ENCODE results near the gene BMI1. TPM values are rescaled to one million over a fixed set of nuclear protein-coding genes. Genes with fewer than 3 reads are reported as not detected.

Gene BMI1
- total and polyA plus RNA-seq, 4 donors = 46.4 to 62.8 (median 55.6) TPM

DNA sequence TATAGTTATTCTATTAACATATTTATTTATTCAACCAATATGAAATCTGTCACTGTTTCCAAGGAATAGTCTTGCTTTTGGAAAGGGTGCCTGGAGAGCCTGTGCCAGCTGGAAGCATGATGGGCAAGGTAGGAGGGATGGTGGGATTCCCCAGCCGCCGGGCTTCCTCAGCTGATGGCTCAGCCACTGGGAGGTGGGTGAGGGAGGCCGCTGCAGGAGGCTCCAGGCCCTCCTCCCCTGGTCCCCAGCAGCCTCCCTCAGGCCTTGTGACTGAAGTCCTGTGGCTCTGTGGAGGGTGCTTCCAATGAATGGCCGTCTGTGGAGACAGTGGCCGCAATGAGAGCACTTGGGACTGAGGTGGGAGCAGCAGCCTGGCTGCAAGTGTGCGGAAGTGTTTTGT, 51.4 kb downstream of the BMI1 start:
- H3K9me3 ChIP-seq (ENCODE audit: control insufficient read depth, insufficient read depth, low read length) = no peaks in the 10 kb centered on the region
- no peak for DNase-seq (ENCODE audit: low read depth in 4 of 6, low spot score in 6 of 6)
- no peaks in the 10 kb centered on the region for H3K36me3 ChIP-seq (ENCODE audit: control insufficient read depth, insufficient read depth, low read length)
- H3K27ac ChIP-seq (ENCODE audit: low read depth, low read length) = no peak overlapping the region
- 85% methylated on average over 6 of the region's 6 CpGs for WGBS (ENCODE audit: insufficient coverage)
- no peaks in the 10 kb centered on the region for H3K27me3 ChIP-seq (ENCODE audit: control insufficient read depth, insufficient read depth, low read length)
- H3K4me1 ChIP-seq (ENCODE audit: control insufficient read depth, insufficient read depth, low read length) = no peaks in the 10 kb centered on the region
- no peak overlapping the region for H3K4me3 ChIP-seq (ENCODE audit: low read depth, low read length)

DNA sequence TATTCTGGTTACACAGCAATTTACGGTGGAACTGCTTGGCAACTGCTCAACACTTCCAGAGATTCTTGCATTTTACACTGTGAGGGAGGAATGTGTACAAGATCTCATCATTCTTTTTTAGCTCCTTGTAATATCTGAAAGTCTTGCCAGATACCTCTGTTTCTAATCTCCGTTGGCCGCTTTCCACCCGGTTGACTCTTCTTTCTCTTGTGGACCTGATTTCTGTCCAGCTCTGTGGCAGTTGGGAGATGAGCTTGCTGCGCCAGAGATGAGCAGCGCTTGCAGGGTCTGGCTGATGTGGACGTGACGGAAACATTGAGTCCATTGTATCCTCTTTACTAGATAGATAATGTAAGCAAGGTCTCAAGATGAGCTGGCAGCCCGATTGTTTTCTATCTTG, 52.0 kb downstream of the BMI1 start:
- Histone ChIP-seq H3K27me3 (ENCODE audit: control insufficient read depth, insufficient read depth, low read length) (no peaks in the 10 kb centered on the region), H3K27ac (ENCODE audit: low read depth, low read length) (no peak overlapping the region), H3K4me3 (ENCODE audit: low read depth, low read length) (no peak overlapping the region), H3K4me1 (ENCODE audit: control insufficient read depth, insufficient read depth, low read length) (no peaks in the 10 kb centered on the region), H3K9me3 (ENCODE audit: control insufficient read depth, insufficient read depth, low read length) (no peaks in the 10 kb centered on the region), H3K36me3 (ENCODE audit: control insufficient read depth, insufficient read depth, low read length) (no peaks in the 10 kb centered on the region)
- DNase-seq (ENCODE audit: low read depth in 4 of 6, low spot score in 6 of 6) = peak in 2 of 6 donors; percentile 7 to 17
- WGBS (ENCODE audit: insufficient coverage) = 63% methylated on average over 7 of the region's 9 CpGs

DNA sequence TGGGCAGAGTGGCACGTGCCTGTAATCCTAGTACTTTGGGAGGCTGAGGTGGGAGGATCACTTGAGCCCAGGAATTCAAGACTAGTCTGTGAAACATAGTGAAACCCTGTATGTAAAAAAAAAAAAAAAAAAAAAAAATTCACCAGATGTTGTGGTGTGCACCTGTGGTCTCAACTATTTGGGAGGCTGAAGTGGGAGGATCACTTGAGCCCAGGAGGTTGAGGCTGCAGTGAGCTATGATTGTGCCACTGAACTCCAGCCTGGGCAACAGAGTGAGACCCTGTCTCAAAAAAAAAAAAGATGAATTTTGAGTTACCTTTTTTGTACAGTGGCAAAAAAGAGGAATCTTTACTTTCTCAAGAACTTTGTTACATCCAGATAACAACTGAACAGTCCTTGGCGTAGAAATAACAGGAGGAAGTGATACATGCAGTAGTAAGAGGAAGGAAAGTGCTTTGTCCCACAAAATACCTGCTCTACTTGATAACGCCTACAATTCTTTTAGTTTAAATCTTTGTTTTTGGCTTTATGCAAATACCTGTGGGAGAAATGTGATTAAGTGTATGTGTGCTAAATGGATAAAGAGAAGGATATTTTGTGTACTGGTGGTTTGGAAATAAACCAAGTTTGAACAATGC, 53.7 kb downstream of the BMI1 start:
- whole genome bisulfite sequencing (ENCODE audit: insufficient coverage) = no CpG with 5 or more reads among the region's 3 CpGs
- no peaks in the 10 kb centered on the region for H3K9me3 ChIP-seq (ENCODE audit: control insufficient read depth, insufficient read depth, low read length)

DNA sequence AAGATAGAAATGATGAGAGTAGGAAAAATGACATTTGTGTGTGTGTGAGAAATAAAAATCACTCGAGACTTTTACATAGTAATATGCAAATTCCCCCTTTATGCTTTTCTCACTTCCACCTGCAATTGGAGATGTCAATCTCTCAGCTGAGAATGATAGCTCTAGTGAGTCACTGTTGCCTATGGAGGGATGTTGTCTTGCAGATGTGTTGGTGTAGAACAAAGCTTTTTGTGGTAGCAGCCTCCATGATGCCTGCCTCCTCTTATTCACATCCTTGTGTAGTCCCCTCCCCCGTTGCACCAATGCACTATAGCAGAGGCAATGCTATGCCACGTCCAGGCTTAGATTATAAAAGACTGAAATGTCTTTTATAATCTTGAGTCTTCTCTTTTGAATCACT, 58.2 kb downstream of the BMI1 start:
- Histone ChIP-seq H3K27me3 (ENCODE audit: control insufficient read depth, insufficient read depth, low read length) (no peaks in the 10 kb centered on the region), H3K4me3 (ENCODE audit: low read depth, low read length) (no peak overlapping the region), H3K4me1 (ENCODE audit: control insufficient read depth, insufficient read depth, low read length) (no peaks in the 10 kb centered on the region), H3K9me3 (ENCODE audit: control insufficient read depth, insufficient read depth, low read length) (no peaks in the 10 kb centered on the region), H3K36me3 (ENCODE audit: control insufficient read depth, insufficient read depth, low read length) (no peaks in the 10 kb centered on the region), H3K27ac (ENCODE audit: low read depth, low read length) (no peak overlapping the region)
- DNase-seq (ENCODE audit: low read depth in 4 of 6, low spot score in 6 of 6) = no peak
- no CpG with 5 or more reads among the region's 3 CpGs for WGBS (ENCODE audit: insufficient coverage)

More for the DNA sequence above, 53.7 kb downstream of the BMI1 start:
- Histone ChIP-seq H3K27ac (ENCODE audit: low read depth, low read length) (no peak overlapping the region), H3K36me3 (ENCODE audit: control insufficient read depth, insufficient read depth, low read length) (no peaks in the 10 kb centered on the region), H3K27me3 (ENCODE audit: control insufficient read depth, insufficient read depth, low read length) (no peaks in the 10 kb centered on the region), H3K4me3 (ENCODE audit: low read depth, low read length) (no peak overlapping the region), H3K4me1 (ENCODE audit: control insufficient read depth, insufficient read depth, low read length) (no peaks in the 10 kb centered on the region)
- no peak for DNase-seq (ENCODE audit: low read depth in 4 of 6, low spot score in 6 of 6)

Small RNAs within 50 kb of the gene (small RNA-seq; reads per million reads assigned to genes)
- gene AL158211.3 (ENCODE audit: low replicate concordance) = not detected

Other genes starting within 250 kb of the BMI1 start
- gene EBLN1, start 103.1 kb upstream of the BMI1 start, total RNA-seq = not detected
- not detected for gene EBLN1, start 103.1 kb upstream of the BMI1 start, polyA plus RNA-seq (ENCODE audit: insufficient read length in 2 of 2)
- gene COMMD3, start 4.7 kb upstream of the BMI1 start, total RNA-seq = 10 to 100 TPM; 54.7 to 55.9 TPM
- gene COMMD3, start 4.7 kb upstream of the BMI1 start, polyA plus RNA-seq (ENCODE audit: insufficient read length in 2 of 2) = 10 to 100 TPM; 69.6 to 73.2 TPM
- 10 to 100 TPM in 1 of 2 donors, 1 to 10 TPM in 1; 4.5 to 19.4 TPM for gene SPAG6, start 24.4 kb downstream of the BMI1 start, total RNA-seq
- 10 to 100 TPM in 1 of 2 donors, 1 to 10 TPM in 1; 7.8 to 15.3 TPM for gene SPAG6, start 24.4 kb downstream of the BMI1 start, polyA plus RNA-seq (ENCODE audit: insufficient read length in 2 of 2)